IPS-11a (cell line): ENCODE data around the gene TMTC4.
A peak's percentile ranks its signal among the peaks of the same experiment; 100 is the strongest.
"Not testable (repeated sequence)": the region's sequence is repeated elsewhere in the genome, so short reads cannot be mapped to it uniquely, and the experiment has no call there.

Source experiments
- H3K4me3 ChIP-seq: one replicate; pipeline ENCODE4 v1.5.1; 2013; ENCODE audit warnings: low read depth, low read length, control low read depth

The TMTC4 gene, protein sequence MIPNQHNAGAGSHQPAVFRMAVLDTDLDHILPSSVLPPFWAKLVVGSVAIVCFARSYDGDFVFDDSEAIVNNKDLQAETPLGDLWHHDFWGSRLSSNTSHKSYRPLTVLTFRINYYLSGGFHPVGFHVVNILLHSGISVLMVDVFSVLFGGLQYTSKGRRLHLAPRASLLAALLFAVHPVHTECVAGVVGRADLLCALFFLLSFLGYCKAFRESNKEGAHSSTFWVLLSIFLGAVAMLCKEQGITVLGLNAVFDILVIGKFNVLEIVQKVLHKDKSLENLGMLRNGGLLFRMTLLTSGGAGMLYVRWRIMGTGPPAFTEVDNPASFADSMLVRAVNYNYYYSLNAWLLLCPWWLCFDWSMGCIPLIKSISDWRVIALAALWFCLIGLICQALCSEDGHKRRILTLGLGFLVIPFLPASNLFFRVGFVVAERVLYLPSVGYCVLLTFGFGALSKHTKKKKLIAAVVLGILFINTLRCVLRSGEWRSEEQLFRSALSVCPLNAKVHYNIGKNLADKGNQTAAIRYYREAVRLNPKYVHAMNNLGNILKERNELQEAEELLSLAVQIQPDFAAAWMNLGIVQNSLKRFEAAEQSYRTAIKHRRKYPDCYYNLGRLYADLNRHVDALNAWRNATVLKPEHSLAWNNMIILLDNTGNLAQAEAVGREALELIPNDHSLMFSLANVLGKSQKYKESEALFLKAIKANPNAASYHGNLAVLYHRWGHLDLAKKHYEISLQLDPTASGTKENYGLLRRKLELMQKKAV

GRCh38 chr13:100674572-100674871, at the start of gene TMTC4:
TMTC4 (minus strand) TSS chr13:100674795; CDS start chr13:100670362, 4,433 bp downstream.
- H3K4me3 ChIP-seq = peak within 1 kb of the TSS; percentile 84

GRCh38 chr13:100722517-100722916, 47.9 kb upstream of the TMTC4 start:
- no peak overlapping the region for H3K4me3 ChIP-seq

DNA sequence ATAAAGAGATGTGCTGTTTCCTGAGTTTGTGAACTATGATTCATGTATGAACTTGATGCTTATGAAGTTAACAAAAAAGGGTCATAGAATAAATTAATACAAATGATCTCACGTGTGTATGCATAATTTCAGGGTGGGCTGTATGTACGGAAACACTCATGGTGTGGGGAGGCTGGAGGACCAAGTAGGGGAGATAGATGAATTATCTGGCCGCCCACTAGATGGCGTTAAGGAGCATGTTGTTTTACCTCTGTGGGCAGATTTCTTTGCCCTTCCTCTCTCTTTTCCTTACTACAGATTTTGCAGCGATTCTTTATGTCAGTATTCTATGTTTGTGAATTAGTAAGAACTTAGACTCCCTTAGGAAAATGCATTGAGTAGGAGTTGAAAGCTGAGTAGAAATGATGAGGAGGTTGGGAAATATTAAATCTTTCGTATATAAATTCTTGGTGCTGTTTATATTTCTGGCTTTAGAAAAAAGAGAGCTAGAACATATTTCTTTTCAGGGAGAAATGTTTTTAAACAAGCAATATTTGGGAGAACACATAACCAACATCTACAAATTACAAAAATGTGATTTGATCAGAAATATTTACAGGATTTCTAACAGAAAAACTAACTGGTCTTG, 47.4 kb upstream of the TMTC4 start:
- H3K4me3 ChIP-seq = no peak overlapping the region

- H3K4me3 ChIP-seq = no peak overlapping the region
Measured at GRCh38 chr13:100715604-100716003, 41.0 kb upstream of the TMTC4 start.

DNA sequence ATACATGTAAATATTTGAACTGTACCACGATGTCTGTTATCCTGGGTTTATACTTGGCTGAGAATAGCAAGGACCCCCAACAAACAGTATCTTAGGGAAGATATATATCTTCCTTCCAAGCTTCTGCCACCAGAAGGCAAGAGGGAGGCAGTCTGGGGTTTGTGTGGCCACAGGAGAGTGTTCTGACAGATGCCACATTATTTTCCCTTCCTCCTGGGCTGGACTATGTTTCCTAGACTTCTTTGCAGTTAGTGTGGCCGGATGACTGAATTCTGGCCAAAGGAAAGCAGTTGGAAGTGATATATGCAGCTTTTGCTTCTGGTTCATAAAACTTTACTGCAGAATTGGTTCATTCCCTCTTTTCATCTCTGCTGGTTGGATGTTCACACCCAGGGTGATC, 39.9 kb upstream of the TMTC4 start:
- H3K4me3 ChIP-seq = no peak overlapping the region

- H3K4me3 ChIP-seq = no peak overlapping the region
Measured at GRCh38 chr13:100710176-100710575, 35.6 kb upstream of the TMTC4 start.

DNA sequence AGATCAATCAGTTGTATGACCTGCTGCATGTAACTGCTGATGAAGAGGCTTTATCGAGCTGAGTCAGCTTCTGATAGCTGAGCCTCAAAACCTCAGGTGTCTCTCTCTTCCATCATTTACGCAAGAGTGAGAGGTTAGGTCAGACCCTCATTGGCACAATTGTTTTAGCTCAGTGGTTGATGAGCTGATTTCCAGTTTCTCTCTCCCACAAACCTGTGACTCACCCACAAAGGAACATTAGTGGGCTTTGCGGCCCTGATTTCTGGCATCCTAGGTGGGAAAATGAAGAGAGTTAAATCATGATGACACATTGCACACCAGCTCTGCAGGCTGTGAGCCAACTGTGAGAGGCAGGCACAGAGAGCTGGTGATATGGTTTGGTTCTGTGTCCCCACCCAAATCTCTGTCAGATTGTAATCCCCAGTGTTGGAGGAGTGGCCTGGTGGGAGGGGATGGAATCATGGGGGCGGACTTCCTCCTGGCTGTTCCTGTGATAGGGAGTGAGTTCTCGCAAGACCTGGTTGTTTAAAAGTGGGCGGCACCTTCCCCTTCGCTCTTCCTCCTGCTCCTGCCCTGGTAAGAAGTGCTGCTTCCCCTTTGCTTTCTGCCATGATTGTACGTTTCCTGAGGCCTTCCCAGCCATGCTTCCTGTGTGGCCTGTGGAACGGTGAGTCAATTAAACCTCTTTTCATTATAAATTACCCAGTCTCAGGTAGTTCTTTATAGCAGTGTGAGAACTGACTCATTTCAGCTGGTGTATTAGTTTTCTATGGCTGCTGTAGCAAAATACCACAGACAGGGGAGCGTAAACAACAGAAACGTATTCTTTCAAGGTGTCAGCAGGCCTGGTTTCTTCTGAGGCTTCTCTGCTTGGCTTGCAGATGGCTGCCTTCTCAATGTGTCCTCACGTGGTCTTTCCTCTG, 33.5 kb upstream of the TMTC4 start:
- H3K4me3 ChIP-seq = no peak overlapping the region

DNA sequence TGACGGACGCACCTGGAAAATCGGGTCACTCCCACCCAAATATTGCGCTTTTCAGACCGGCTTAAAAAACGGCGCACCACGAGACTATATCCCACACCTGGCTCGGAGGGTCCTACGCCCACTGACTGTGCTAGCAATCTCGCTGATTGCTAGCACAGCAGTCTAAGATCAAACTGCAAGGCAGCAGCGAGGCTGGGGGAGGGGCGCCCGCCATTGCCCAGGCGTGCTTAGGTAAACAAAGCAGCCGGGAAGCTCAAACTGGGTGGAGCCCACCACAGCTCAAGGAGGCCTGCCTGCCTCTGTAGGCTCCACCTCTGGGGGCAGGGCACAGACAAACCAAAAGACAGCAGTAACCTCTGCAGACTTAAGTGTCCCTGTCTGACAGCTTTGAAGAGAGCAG, 23.7 kb upstream of the TMTC4 start:
- not testable (repeated sequence) for H3K4me3 ChIP-seq

DNA sequence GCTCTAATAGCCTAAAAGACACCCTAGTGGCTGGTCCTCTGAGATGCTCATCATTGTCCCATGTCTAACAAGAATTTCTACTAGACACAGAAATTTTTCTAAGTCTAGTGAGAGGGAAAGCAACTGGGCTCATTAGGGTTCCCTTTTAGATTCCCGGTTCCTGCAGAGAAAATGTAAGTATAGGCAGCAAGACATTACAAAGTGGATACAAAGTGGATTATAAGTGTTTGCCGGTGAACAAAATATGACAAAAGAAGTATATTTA, 20.8 kb upstream of the TMTC4 start:
- H3K4me3 ChIP-seq = no peak overlapping the region

GRCh38 chr13:100694722-100695508, 20.3 kb upstream of the TMTC4 start:
- H3K4me3 ChIP-seq = no peak overlapping the region

DNA sequence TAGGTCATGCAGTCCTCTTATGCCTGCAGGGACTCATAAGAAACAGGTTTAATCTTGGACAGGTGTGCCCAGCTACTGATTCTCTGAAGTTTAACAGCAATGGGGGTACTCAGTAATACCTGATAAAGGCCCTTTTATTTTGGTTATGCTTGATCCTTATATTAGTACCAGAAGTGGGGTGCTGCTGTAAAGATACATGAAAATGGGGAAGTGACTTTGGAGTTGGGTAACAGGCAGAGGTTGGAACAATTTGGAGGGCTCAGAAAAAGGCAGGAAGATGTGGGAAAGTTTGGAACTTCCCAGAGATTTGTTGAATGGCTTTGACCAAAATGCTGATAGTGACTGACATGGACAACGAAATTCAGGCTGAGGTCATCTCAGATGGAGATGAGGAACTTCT, 14.6 kb upstream of the TMTC4 start:
- no peak overlapping the region for H3K4me3 ChIP-seq

DNA sequence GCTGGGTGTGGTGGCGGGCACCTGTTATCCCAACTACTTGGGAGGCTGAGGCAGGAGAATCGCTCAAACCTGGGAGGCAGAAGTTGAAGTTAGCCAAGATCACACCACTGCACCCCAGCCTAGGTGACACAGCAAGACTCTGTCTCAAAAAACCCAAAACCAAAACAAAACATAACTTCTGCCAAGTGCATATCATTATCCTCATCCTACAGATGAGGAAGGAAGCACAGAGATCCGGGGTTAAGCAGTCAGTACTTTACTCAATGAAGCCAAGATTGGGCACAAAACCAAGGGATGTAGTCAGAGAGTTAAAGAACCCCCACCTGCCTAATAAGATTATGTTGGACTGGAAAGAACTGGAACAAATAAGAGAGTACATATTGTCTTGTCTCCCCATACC, 5.5 kb upstream of the TMTC4 start:
- H3K4me3 ChIP-seq = no peak overlapping the region

- not testable (repeated sequence) for H3K4me3 ChIP-seq
Measured at GRCh38 chr13:100677128-100677527, 2.5 kb upstream of the TMTC4 start.

DNA sequence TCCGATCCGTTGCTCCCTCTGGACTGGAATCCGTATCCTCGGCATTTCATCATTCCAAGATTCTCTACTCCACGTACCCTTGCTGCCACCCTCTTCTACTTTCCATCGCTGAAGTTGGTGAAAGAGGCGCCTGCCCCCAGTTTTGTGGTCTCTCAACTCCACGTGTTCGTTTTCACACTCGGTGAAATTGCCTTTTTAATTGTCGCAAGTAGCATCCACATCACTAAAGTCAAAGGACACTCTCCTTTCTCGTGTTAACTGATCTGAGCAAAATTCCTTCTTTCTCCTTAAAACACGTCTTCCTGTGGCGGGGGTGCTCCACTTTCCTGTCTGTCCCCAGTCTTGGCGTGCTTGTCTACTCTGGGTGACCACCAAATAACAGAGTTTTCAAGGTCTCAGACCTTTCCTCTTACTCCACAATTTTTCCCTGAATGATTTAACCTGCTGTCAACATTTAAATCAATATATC, 1.1 kb upstream of the TMTC4 start:
- peak overlapping the region; percentile 84 for H3K4me3 ChIP-seq

DNA sequence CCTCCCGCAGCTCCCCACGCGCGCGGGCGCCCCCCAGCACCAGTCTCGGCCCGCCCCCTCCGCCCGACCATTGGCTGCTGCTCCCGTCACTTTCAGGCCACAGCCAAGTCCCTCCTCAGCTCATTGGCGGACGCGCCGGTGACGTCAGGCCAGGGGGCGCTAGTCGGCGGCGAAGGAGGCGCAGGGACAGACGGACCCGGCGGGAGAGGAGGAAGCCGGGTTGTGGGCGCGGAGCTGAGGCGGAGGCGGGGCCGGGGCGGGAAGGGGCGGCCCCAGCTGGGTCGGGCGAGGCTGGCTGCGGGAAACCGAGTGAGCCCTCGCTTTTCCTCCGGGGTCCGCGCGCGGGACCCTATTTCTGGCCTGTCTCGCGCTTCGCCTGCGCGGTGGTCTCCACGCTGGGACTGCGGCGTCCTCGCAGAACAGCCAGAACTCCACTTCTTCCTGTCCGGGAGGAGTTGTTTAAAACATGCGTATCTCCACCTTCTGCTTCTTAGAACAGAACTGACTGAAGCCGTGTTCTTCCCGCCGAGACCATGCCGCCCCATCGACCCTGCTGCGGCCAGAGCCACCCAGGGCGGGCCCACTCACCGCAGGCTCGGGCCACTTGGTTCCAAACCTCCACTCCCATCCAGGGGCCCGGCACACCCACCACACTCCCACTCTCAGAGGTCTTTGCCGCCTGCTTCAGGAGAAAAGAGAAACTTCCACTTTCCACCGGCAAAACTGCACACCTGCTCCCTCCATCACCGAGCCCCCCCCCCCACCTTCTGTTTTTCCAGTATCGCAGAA, 471 bp upstream of the TMTC4 start:
- peak overlapping the region; percentile 84 for H3K4me3 ChIP-seq

GRCh38 chr13:100673713-100674571, 653 bp downstream of the TMTC4 start:
- H3K4me3 ChIP-seq = peak overlapping the region; percentile 59

- H3K4me3 ChIP-seq = peak overlapping the region; percentile 59
Measured at GRCh38 chr13:100673376-100673712, 1.3 kb downstream of the TMTC4 start.

GRCh38 chr13:100671389-100672182, 3.0 kb downstream of the TMTC4 start:
- no peak overlapping the region for H3K4me3 ChIP-seq
